HG03060 (cell line): ENCODE data around the gene DES.
"Not testable (repeated sequence)": the region's sequence is repeated elsewhere in the genome, so short reads cannot be mapped to it uniquely, and the experiment has no call there.

ENCODE experiments used
- ATAC-seq: cut with Tn5 transposase; IDR thresholded peaks from one replicate; pipeline ENCODE4 v1.9.1; 2021; ENCODE audit warnings: low read depth, moderate number of reproducible peaks; ENCODE audit not compliant: unreplicated experiment

DES gene

GRCh38 chr2:219399716-219400478 lies 18.3 kb upstream of the DES start:
- no peak for ATAC-seq

GRCh38 chr2:219400562-219400961 lies 17.6 kb upstream of the DES start:
- ATAC-seq, result no peak

GRCh38 chr2:219401606-219402005 lies 16.6 kb upstream of the DES start:
- ATAC-seq, result no peak

- no peak for ATAC-seq
Measured at GRCh38 chr2:219402665-219403515, 15.3 kb upstream of the DES start.

GRCh38 chr2:219403861-219404260 lies 14.3 kb upstream of the DES start:
- ATAC-seq, result no peak

- ATAC-seq, result no peak
Measured at GRCh38 chr2:219404291-219404910, 13.8 kb upstream of the DES start.

GRCh38 chr2:219404954-219405353 lies 13.2 kb upstream of the DES start:
- ATAC-seq, result no peak

- ATAC-seq, result no peak
Measured at GRCh38 chr2:219405451-219405850, 12.7 kb upstream of the DES start.

GRCh38 chr2:219405958-219406860 lies 12.0 kb upstream of the DES start:
- no peak for ATAC-seq

- no peak for ATAC-seq
Measured at GRCh38 chr2:219406861-219407230, 11.3 kb upstream of the DES start.

- ATAC-seq, result not testable (repeated sequence)
Measured at GRCh38 chr2:219407343-219407742, 10.8 kb upstream of the DES start.

GRCh38 chr2:219408204-219408603 lies 10.0 kb upstream of the DES start:
- no peak for ATAC-seq

GRCh38 chr2:219408631-219409030 lies 9.5 kb upstream of the DES start:
- no peak for ATAC-seq

GRCh38 chr2:219409619-219410018 lies 8.6 kb upstream of the DES start:
- ATAC-seq, result no peak

GRCh38 chr2:219410390-219410789 lies 7.8 kb upstream of the DES start:
- no peak for ATAC-seq

GRCh38 chr2:219414857-219415256 lies 3.3 kb upstream of the DES start:
- no peak for ATAC-seq

- ATAC-seq, result no peak
Measured at GRCh38 chr2:219415580-219416234, 2.5 kb upstream of the DES start.

GRCh38 chr2:219416235-219416602 lies 2.0 kb upstream of the DES start:
- no peak for ATAC-seq

GRCh38 chr2:219416938-219417337 lies 1.2 kb upstream of the DES start:
- ATAC-seq, result no peak

GRCh38 chr2:219417374-219417773 lies 803 bp upstream of the DES start:
- no peak for ATAC-seq
